ENCODE measurements around the gene NOTUM. TPM values are rescaled to one million over a fixed set of nuclear protein-coding genes. Genes with fewer than 3 reads are reported as not detected.

The NOTUM gene
- total and polyA plus RNA-seq, 8 donors: 0.37 to 3.8 (median 0.58) TPM; not detected in 3

GRCh38 chr17:81931189-81931556 is 29.8 kb downstream of the NOTUM start:
- no peak for DNase-seq
- Histone ChIP-seq H3K36me3 (peaks cover 0 to 8% (median 2%) of the 10 kb centered on the region in 4 donors), H3K9me3 (no peaks in the 10 kb centered on the region), H3K27ac (no peak overlapping the region), H3K4me1 (peaks cover 14 to 37% (median 25%) of the 10 kb centered on the region in 4 donors), H3K27me3 (peaks cover 0 to 39% (median 6%) of the 10 kb centered on the region in 3 donors), H3K4me3 (no peak overlapping the region)
- 57 to 70% (median 65%) methylated on average over 11 to 13 of the region's 13 CpGs for WGBS, 5 donors
- no peak for TF ChIP-seq POLR2AphosphoS5 (IDR thresholded peaks at IDR 0.05)
- TF ChIP-seq POLR2A (IDR thresholded peaks at IDR 0.05): no peak
- TF ChIP-seq, protein P1, sequence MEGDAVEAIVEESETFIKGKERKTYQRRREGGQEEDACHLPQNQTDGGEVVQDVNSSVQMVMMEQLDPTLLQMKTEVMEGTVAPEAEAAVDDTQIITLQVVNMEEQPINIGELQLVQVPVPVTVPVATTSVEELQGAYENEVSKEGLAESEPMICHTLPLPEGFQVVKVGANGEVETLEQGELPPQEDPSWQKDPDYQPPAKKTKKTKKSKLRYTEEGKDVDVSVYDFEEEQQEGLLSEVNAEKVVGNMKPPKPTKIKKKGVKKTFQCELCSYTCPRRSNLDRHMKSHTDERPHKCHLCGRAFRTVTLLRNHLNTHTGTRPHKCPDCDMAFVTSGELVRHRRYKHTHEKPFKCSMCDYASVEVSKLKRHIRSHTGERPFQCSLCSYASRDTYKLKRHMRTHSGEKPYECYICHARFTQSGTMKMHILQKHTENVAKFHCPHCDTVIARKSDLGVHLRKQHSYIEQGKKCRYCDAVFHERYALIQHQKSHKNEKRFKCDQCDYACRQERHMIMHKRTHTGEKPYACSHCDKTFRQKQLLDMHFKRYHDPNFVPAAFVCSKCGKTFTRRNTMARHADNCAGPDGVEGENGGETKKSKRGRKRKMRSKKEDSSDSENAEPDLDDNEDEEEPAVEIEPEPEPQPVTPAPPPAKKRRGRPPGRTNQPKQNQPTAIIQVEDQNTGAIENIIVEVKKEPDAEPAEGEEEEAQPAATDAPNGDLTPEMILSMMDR (IDR thresholded peaks at IDR 0.05): no peak
- no peak for TF ChIP-seq EP300 (IDR thresholded peaks at IDR 0.05)
- intact Hi-C loops (cut with DNase I; ENCODE audit: low total_unique reads): no loop called here

GRCh38 chr17:81930142-81931125 is 30.6 kb downstream of the NOTUM start:
- Histone ChIP-seq H3K4me1 (peaks cover 22 to 37% (median 27%) of the 10 kb centered on the region in 4 donors), H3K9me3 (no peaks in the 10 kb centered on the region), H3K36me3 (peaks cover 0 to 8% (median 2%) of the 10 kb centered on the region in 4 donors), H3K27ac (no peak overlapping the region), H3K27me3 (peaks cover 0 to 39% (median 6%) of the 10 kb centered on the region in 3 donors), H3K4me3 (no peak overlapping the region)
- TF ChIP-seq, protein P1 (IDR thresholded peaks at IDR 0.05): no peak
- TF ChIP-seq POLR2A (IDR thresholded peaks at IDR 0.05) (no peak), EP300 (IDR thresholded peaks at IDR 0.05) (no peak), POLR2AphosphoS5 (IDR thresholded peaks at IDR 0.05) (no peak)
- no peak for DNase-seq
- intact Hi-C loops (cut with DNase I; ENCODE audit: low total_unique reads): no loop called here
- WGBS, 5 donors: 55 to 73% (median 67%) methylated on average over 17 to 20 of the region's 20 CpGs

DNA sequence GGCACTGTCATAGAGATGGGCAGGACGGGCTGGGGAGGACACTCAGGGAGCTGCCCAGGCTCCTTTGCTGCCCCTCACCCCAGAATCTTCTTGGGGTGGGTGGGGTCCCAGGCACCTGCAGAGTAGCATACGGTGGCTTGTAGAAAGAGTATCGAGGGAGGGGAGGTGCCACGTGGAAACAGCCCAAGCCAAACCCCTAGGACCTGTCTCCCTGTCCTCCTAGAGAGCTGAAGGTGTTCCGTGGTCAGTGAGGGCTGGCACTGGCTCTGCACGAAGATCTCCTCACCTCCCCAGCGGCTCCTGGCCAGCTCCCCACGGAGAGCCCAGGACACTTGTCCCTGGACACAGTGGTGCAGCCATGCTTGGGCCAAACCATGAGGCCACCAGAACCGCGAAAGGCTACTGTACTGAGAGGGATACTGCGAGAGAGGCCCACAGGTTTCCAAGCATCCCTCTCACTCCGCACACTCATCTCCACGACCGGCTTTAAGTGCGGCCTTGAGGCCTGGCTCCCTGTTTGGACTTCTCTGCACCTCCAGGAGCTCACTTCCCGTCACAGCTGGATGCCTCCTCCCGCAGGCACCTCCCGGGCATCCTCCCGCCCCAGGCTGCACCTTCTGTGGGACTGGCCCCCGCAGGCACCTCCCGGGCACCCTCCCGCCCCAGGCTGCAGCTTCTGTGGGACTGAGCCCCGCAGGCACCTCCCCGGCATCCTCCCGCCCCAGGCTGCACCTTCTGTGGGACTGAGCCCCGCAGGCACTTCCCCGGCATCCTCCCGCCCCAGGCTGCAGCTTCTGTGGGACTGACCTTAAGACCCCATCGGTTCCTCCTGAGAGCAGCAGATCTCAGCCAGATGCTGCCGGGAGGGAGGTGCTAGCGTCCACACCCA is 31.5 kb downstream of the NOTUM start:
- no peak for TF ChIP-seq POLR2A (IDR thresholded peaks at IDR 0.05)
- TF ChIP-seq EP300 (IDR thresholded peaks at IDR 0.05): no peak
- TF ChIP-seq, protein P1 (IDR thresholded peaks at IDR 0.05): no peak
- no peak for TF ChIP-seq POLR2AphosphoS5 (IDR thresholded peaks at IDR 0.05)
- H3K9me3 ChIP-seq: no peaks in the 10 kb centered on the region
- H3K27ac ChIP-seq: no peak overlapping the region
- intact Hi-C loops (cut with DNase I; ENCODE audit: low total_unique reads): no loop called here
- peak overlapping the region in 1 of 4 donors; percentile 95 for H3K4me3 ChIP-seq
- DNase-seq: no peak
- peaks cover 0 to 5% (median 2%) of the 10 kb centered on the region in 4 donors for H3K36me3 ChIP-seq
- peaks cover 31 to 39% (median 37%) of the 10 kb centered on the region in 4 donors for H3K4me1 ChIP-seq
- peaks cover 0 to 39% (median 6%) of the 10 kb centered on the region in 3 donors for H3K27me3 ChIP-seq
- WGBS, 5 donors: 88 to 92% (median 89%) methylated on average over 28 to 31 of the region's 31 CpGs
